Motor neuron (in vitro differentiated cells): ENCODE data around the gene SCGB3A2. TPM values are rescaled to one million over a fixed set of nuclear protein-coding genes. Genes with fewer than 3 reads are reported as not detected.

ENCODE experiments used
- ATAC-seq, 8 experiments: fragments of 200-7000 bp; cut with Tn5 transposase; replicated peaks in 6 of 8; 2 replicates each; pipeline ENCODE4 v1.8.0; 2021; ENCODE audit warnings: mild to moderate bottlenecking in 8 of 8, moderate library complexity in 8 of 8
- H3K27ac ChIP-seq, 2 donors: fragments of 250-450 bp; sonication (Bioruptor Pico); 2 replicates each; pipeline ENCODE4 v1.9.0; 2021; ENCODE audit warnings: antibody characterized with exemption in 2 of 2, mild to moderate bottlenecking in 2 of 2, moderate library complexity in 1 of 2
- H3K4me1 ChIP-seq, 2 donors: fragments of 250-450 bp; sonication (Bioruptor Pico); replicated peaks in 1 of 2; 2 replicates each; pipeline ENCODE4 v1.6.1; 2021; ENCODE audit warnings: antibody characterized with exemption in 2 of 2, mild to moderate bottlenecking in 2 of 2, moderate library complexity in 1 of 2
- H3K4me3 ChIP-seq, 5 donors: fragments of 250-450 bp; sonication (Bioruptor Pico); 2 replicates each; pipeline ENCODE4 v1.9.0; 2021; ENCODE audit warnings: antibody characterized with exemption in 5 of 5, mild to moderate bottlenecking in 5 of 5, moderate library complexity in 4 of 5
- WGBS, 10 experiments: fragments of 450-650 bp; shearing (Covaris generic); methylation state at CpG; one replicate each; pipeline ENCODE4 v1.0.0; 2022; 5-methylcytosine and 5-hydroxymethylcytosine counted together
- in situ Hi-C, 9 experiments: fragments of 400-800 bp; cut with MboI; loops; one replicate each; pipeline ENCODE4 v1.15.0; 2021; ENCODE audit warnings: low sequenced_read_pairs in 9 of 9, low pct_unique_long_range_greater_than_20kb in 2 of 9; ENCODE audit not compliant: unreplicated experiment in 9 of 9
- total RNA-seq, 8 experiments: library from RNA; unstranded; fragments of 300-600 nt; gene quantifications; 2 replicates each; pipeline versions ENCODE4 v1.2.3 to v1.2.4, GENCODE V29; 2022

Gene SCGB3A2
- total RNA-seq, 8 experiments from 2014 or later, result 1.1 TPM; not detected in 7

DNA sequence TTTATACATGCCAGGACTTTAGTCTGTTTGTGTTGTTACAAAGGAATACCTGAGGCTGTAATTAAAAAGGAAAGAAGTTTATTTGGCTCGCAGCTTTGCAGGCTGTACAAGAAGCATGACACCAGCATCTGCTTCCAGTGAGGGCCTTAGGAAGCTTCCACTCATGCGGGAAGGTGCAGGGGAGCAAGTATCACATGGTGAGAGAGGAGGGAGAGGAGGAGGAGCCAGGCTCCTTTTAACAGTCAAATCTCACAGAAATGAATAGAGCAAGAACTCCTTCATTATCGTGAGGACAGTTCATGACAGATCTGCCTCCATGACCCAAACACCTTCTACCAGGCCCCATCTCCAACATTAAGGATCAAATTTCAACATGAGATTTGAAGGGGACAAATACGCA lies 46.5 kb downstream of the SCGB3A2 start:
- in situ Hi-C loops, result no loop called here
- no peak for ATAC-seq
- WGBS, 10 experiments, result 0 to 87% (median 54%) methylated on average over 1 to 4 of the region's 4 CpGs; no CpG with 5 or more reads in 1 of the 10 experiments

DNA sequence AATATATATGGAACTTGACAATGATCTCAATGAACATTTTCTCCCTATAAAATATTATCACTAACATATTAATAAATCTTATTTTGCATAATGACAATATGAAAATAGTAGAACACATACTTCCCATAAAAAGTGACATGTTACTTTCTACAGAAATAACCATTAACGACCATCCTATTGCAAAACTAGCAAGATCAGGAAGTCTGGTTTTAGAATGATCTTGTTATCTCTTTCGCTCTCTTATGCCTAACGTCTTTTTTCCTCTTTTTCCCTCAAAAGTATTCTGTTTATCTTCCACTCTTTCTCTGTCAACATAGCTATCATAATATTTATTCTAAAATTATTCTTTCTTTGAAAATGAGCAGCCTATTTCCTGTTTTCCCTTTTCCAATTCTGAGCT lies 49.4 kb downstream of the SCGB3A2 start:
- ATAC-seq, result no peak
- in situ Hi-C loops, result no loop called here
- WGBS, 10 experiments, result 3 to 88% (median 64%) methylated on average over 2 to 3 of the region's 3 CpGs; no CpG with 5 or more reads in 1 of the 10 experiments
- Histone ChIP-seq H3K27ac (no peak overlapping the region), H3K4me3 (no peak overlapping the region), H3K4me1 (no peaks in the 10 kb centered on the region)

More for the DNA sequence above, 46.5 kb downstream of the SCGB3A2 start:
- no peak overlapping the region for H3K27ac ChIP-seq
- no peaks in the 10 kb centered on the region for H3K4me1 ChIP-seq
- no peak overlapping the region for H3K4me3 ChIP-seq

DNA sequence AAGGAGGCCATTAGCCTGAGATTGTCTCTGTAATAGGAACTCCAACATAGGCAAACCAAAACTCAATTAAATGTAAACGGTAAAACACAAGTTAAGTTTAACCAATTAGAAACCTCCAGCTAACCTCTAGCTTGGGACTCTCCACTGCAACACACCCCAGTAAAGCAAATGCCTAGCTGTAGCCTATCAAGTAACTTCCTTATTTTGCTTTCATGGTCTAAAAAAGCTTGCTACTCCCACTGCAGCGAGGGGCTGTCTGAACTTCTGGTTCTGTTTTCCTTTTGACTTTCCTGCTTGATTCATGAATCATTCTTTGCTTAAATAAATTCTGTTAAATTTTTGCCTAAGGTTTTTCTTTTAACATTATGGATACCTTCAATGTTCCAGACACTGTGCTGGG lies 52.3 kb downstream of the SCGB3A2 start:
- Histone ChIP-seq H3K4me3 (no peak overlapping the region), H3K4me1 (no peaks in the 10 kb centered on the region), H3K27ac (no peak overlapping the region)
- in situ Hi-C loops, result loop anchor here in 1 of 9 experiments (10.0 kb wide), 1 partner anchor 46 kb away; no protein-coding TSS in a partner anchor
- no peak for ATAC-seq
- 17 to 100% (median 92%) methylated on average over 1 to 2 of the region's 2 CpGs; no CpG with 5 or more reads in 1 of the 10 experiments for WGBS, 10 experiments

Other genes with a start within 250 kb of the SCGB3A2 start
- 10 to 100 TPM in 6 of 8 experiments, under 1 TPM in 2; 0.36 to 43.3 (median 32.7) TPM for gene JAKMIP2, start 96.0 kb upstream of the SCGB3A2 start, total RNA-seq
- gene SPINK1, start 47.0 kb upstream of the SCGB3A2 start, total RNA-seq, result not detected
- gene C5orf46, start 27.8 kb downstream of the SCGB3A2 start, total RNA-seq, result 1 to 10 TPM in 1 of 8 experiments, not detected in 7; 2.8 TPM
- gene SPINK5, start 185.3 kb downstream of the SCGB3A2 start, total RNA-seq, result 1 to 10 TPM in 1 of 8 experiments, under 1 TPM in 4, not detected in 3; 0.05 to 8.3 (median 0.15) TPM